Activated CD8-positive, alpha-beta memory T cell treated with anti-CD3 and anti-CD28 coated beads, Interleukin-2, amount 50 U/mL, for 4 hours (primary cell): ENCODE data around the gene FMO1.
"Not testable (repeated sequence)": the region's sequence is repeated elsewhere in the genome, so short reads cannot be mapped to it uniquely, and the experiment has no call there.

Experiments used
- DNase-seq: peaks from one replicate; pipeline ENCODE4 v3.0.0-alpha.2; 2020

Gene FMO1

DNA sequence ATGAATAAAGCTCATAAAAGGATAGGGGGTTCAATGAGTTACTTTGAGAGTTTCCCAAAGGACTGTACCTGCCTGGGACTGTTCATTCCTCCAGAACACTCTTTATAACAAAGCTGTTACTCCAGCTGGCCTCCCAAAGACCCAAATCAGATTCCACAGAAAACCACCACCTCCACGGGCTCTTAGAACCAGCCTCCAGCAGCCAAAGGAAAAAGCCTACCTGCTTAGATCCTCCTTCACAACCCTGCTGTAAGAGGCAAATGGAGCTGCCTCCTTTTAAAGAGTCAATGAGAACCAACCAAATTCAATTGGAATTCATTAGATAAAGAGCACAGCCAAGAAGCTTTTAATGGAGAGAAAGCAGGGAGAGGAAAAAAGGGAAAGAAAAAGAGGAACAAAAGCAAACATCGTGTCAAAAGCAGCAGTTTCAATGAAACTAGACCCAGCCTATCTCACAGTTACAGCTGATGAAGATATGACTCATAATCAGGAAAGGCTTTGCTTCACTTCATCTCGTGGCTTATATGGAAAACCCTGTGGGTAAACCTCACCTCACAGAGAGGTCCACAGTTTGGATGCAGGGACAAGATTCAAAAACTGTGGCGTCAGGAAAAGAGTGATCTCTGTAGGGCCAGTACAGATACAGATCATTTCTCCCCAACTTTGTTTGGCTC lies 37.9 kb downstream of the FMO1 start:
- no peak for DNase-seq

GRCh38 chr1:171290621-171291020 lies 42.3 kb downstream of the FMO1 start:
- DNase-seq = no peak

GRCh38 chr1:171292799-171293198 lies 44.5 kb downstream of the FMO1 start:
- DNase-seq = no peak

DNA sequence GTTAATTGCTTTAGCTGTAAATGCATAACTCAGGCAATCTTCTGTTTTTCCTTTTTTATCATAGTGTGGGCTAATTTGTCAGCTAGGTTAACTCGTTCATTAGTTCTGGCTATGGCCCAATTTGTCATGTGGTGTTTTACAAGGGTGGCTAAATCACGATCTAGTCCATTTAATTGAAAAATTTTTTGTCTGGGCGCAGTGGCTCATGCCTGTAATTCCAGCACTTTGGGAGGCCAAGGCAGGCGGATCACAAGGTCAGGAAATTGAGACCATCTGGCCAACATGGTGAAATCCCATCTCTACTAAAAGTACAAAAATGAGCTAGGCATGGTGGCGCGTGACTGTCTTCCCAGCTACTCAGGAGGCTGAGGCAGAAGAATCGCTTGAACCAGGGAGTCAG lies 47.1 kb downstream of the FMO1 start:
- not testable (repeated sequence) for DNase-seq

- DNase-seq = no peak
Observed at GRCh38 chr1:171295821-171296220, 47.5 kb downstream of the FMO1 start.

DNA sequence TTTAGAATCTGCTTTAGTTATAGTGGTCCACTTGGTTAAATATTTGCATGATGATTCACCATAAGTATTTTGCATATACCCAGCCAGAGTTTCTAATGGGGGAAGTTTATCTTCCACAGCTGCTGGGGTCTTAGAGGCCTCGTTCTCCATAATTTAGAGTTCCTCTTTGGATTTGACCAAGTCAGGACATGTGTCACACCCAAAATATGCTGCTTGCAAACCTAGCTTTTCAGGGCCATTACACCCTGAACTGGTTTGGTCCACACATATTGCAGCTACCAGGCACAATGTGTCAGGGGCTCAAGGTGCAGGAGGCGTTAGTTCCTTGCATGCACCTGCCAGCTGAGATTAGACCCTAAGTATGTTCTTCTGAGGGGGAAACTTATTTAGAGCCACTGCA lies 48.6 kb downstream of the FMO1 start:
- no peak for DNase-seq

DNA sequence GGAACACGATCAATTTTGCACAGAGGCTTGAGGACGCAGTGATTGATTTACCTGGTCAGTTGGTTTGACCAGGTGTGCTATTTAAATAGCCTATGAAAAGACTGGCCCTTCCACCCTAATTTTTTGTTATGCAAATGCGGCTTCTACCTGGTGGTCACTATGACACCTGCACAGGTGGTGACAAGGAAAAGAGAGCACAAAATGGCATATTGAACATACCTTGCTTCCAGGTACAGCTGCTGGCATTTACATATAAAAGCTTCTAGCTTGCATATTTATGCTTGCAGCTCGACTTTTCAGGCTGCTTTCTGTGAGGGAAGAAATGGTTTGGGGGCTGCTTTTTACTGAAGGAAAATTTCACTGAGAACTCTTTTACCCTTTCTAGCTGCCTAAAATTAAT lies 50.4 kb downstream of the FMO1 start:
- no peak for DNase-seq

- no peak for DNase-seq
Observed at GRCh38 chr1:171299342-171299741, 51.0 kb downstream of the FMO1 start.

GRCh38 chr1:171300401-171300800 lies 52.1 kb downstream of the FMO1 start:
- DNase-seq = no peak

- no peak for DNase-seq
Observed at GRCh38 chr1:171310661-171311087, 62.4 kb downstream of the FMO1 start.

DNA sequence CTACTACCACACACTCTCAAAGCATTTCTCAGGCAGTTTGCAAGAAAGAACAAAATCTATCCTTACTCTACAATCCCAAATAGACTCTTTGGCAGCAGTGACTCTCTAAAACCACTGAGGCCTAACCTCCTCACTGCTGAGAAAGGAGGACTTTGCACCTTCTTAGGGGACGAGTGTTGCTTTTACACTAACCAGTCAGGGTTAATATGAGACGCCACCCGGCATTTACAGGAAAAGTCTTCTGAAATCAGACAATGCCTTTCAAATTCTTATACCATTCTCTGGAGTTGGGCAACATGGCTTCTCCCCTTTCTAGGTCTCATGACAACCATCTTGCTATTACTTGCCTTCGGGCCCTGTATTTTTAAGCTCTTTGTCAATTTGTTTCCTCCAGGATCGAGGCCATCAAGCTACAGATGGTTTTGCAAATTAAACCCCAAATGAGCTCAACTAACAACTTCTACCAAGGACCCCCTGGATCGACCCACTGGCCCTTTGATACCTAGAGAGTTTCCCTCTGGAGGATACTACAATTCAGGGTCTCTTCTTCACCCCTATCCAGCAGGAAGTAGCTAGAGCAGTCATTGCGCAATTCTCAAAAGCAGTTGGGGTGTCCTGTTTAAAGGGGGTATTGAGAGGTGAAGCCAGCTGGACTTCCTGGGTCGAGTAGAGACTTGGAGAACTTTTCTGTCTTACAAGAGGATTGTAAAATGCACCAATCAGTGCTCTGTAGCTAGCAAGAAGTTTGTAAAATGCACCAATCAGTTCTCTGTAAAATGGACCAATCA lies 63.7 kb downstream of the FMO1 start:
- no peak for DNase-seq

- no peak for DNase-seq
Observed at GRCh38 chr1:171313319-171313834, 65.1 kb downstream of the FMO1 start.

DNA sequence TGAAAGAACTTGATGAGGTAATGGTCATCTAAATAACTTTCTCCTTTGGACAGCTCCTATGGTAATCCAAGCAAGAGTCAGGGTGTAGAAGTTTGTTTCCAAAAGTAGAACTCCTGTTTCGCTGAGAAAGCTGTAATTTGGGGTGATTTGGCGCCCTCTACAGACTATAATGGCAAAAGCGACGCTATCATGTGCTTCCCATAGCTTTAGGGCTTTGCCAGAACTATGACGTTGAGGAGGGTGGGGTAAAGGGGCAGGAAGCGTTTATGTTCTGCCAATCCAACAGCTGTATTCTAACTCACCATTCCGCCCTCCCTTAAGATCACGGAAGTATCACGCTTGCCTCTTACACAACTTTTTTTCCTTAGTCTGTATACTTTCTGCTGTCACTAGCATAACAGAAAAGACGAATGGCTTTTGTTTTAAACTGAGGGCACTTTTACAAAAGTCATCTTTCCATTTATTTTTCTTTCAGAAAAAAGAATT lies 65.6 kb downstream of the FMO1 start, which contains the start of gene FMO4:
Gene FMO4, plus strand, starts transcription at position 349 of the 486 bp plus-strand sequence. CDS start 5,643 bp downstream, outside the sequence.
- peak; percentile 73 for DNase-seq

- DNase-seq = no peak
Observed at GRCh38 chr1:171329251-171329650, 81.0 kb downstream of the FMO1 start.

GRCh38 chr1:171334024-171334640 lies 85.8 kb downstream of the FMO1 start:
- DNase-seq = no peak
